NOMO-1 treated with DMSO at 0.1 percent for 48 hours (cell line): ENCODE results near the gene CDK5.
"Not testable (repeated sequence)": the region's sequence is repeated elsewhere in the genome, so short reads cannot be mapped to it uniquely, and the experiment has no call there.

Experiments used
- DNase-seq: peaks from one replicate; lab custom pipeline; 2025; ENCODE audit not compliant: unreplicated experiment; lab: John Stamatoyannopoulos, UW

CDK5 gene

DNA sequence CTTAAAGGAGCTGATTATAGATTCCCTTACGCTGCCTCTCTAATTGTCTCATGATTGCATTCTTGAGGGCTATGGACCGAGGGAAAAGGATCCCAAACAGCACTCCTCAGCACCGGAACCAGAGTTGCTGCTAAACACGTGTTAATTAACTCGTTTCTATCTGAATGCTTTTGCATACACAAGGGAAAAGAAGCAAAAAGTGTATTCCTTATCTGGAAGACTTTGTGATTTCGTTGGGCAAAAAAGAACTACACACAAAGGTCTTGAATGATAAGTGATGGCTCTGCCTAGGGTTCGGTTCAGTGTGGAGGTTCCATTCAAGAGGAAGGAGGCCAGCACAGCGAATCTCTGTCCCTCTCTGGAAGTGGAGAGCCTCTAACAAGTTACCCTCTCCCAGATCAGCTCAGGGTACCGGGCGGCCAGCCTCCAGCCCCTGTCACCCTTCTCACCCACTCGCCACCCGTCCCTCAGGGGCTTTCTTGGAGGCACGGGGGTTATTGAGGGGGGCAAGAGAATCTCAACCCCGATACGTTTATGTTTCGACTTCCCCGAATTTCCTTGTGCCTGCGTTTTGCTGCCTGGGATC, 1.2 kb upstream of the CDK5 start:
- DNase-seq = no peak

DNA sequence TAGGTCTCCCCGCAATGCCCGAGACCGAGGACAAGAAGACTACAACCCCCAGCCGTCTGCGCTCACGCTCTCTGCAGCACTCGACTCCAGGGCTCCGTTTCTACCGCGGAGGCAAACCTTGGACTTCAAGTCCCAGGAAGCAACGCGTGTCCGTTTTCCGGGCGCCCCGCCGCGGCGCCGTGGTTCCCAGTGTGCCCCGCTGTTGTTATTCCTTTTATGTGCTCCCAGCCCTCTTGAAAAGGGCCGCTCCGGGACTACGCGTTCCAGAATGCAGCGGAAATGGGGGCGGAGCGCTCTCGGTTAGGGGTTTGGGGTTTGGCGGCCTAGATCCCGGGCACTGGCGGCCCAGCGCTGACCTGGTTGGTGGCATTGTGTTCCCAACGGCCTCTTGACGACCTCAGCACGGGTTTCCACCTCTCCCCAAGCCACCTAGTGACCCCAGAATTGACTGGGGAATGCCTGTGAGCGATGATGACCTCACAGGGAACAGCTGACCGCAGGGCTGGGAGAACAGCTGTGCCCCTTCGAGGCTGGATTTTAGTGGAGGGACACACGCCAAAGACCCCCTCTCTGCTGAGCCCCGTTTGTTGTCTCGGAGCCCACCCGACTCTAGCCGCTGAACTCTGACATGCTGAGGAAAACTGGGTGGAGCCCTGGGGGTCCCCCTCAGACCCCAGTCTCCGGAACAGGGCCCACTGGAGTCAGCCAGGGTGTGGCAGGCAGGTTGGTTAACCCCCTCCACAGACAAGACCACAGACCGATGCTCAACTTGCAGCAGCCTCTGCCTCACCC, 488 bp upstream of the CDK5 start:
- peak; percentile 94 for DNase-seq

DNA sequence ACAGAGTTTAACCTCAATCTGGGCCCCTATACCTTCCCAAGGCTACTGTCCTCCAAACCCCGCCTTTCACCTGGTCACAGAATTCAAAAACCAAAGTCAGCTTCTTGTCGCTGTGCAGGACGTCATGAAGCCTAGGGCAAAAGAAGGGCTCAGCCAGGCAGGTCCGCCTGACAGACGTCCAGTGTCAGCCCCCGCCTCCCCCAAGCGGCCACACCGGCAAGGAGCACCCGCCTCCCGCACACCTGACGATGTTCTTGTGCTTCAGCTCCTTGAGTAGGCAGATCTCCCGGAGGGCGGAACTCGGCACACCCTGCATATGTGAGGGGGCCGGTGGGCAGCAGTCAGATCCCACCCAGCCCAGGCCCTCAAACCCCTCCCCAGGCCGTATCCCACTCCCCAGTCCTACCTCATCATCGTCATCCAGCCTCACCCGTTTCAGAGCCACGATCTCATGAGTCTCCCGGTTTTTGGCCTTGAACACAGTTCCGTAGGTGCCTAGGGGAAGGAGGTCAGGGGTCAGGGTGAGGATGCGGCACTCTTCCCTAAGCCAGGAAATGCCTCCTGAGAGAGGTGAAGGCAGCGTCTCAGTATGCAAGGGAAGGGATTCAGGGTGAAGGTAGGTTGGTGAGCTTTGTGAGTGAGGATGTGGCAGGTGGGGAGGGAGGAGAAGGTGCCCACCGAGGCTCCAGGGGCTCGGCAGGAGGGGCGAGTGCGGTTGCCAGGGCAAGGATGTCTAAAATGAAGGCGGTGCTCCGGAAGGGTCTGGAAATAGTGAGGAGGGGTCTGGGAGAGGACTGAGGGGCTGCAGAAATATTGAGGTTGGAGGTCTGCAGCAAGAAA, 811 bp downstream of the CDK5 start:
- DNase-seq = no peak

DNA sequence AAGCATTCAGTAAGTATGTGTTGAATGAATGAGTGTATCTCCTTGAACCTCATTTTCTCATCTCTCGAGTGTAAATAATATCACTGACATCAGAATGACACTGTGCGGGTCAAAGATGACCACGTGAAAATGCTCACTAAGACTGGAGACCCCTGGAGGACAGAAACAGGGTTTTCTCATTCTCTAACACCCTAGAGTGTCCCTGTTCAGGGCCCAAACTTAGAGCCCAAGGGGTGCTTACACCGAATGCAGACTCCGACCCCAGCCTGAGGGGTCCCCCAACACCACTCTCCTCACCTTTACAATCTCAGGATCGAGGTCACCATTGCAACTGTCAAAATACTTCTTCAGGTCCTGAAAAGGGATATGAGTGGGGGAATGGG, 1.4 kb downstream of the CDK5 start:
- DNase-seq = no peak

DNA sequence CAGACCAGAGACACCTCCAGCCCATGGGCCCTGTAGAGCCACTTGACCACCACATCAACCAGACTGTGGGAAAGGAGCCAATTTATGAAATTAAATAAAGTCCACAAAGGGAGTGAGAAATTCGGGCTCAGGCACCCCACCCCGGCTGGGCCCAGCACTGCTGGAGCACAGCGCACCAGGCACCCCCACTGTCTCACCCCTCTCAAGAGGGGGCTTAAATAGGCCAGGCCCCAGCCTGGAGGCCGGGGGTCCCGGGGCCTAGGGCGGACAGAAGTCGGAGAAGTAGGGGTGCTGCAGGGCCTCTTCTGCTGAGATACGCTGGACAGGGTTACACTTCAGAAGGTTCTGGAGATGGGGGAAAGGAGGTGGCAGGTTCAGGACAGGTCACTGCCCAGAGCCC, 3.9 kb downstream of the CDK5 start:
- DNase-seq = no peak

DNA sequence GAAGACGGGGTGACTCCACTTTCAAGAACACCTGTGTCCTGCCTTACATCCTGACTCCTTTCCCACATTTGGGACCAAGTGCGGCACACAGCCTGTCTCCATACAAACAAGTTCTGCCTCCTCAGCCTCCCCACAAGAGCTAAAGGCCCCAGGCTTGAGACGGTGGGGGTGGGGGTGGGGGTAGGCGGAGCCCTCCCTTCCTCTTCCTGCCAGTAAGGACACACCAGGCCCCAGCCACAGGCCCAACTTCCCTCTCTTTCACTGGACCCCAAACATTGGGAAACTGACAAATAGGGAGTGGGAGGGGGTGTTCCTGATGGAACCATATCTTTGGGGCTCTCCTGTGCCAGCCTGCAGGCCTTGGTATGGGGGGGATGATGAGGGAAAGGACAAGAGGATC, 4.6 kb downstream of the CDK5 start:
- no peak for DNase-seq

DNA sequence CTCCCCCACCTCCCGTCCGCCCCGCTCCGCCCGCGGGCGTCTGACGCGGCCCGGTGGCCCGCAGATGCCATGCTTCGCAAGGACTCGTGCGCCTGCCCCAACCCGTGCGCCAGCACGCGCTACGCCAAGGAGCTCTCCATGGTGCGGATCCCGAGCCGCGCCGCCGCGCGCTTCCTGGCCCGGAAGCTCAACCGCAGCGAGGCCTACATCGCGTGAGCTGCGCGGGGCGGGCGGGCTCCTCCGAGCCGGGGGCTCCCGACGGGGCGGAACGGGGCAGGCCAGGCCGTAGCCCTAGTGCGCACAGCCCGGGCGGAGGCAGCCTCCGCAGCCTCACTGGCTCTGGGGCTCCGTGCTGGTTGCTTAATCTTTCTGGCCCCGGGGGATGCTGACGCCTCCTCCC, 6.6 kb downstream of the CDK5 start:
- DNase-seq = peak; percentile 0

DNA sequence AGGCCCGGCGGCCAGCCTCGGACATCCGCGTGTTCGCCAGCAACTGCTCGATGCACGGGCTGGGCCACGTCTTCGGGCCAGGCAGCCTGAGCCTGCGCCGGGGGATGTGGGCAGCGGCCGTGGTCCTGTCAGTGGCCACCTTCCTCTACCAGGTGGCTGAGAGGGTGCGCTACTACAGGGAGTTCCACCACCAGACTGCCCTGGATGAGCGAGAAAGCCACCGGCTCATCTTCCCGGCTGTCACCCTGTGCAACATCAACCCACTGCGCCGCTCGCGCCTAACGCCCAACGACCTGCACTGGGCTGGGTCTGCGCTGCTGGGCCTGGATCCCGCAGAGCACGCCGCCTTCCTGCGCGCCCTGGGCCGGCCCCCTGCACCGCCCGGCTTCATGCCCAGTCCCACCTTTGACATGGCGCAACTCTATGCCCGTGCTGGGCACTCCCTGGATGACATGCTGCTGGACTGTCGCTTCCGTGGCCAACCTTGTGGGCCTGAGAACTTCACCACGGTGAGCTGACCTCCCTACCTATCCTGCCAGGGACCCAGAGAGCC, 8.7 kb downstream of the CDK5 start:
- DNase-seq = no peak

DNA sequence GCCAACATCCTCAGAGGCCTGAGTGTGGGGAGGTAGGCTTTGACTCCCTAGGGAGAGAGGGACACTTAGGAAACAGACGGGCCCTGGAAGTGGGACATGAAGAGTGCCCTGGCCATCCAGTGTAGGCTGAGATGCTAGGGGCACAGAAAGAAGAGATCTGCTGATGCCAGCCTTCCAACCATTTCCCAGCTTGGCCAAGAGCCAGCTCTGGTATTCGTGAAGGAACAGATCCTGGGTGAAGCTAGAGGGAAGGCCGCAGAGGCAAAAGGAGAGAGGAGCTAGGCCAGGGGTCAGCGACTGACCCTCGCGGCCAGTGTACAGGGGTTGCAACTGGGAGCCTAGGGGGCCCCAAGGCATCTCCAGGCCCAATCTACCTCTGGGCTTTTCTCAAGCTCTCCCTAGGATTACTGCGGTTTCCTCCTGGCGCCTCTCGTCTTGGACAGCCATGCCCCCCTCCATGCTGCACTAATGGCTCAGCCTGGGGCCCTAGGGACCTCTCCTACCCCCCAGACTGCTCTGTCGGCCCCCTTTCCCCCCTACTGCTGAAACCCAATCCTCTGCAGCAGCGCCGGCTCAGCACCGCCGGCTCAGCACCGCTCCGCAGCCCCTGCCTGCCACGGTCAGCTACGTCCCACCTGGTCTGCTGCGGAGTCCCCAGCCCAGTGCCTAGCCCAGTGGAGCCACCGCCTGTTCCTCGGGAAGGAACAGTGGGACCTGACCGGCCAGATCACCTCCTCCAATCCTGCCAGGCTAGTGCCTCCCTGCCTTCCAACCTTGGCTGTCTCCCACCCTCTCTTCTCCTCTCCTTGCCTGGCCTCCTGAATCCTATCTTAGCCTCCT, 9.5 kb downstream of the CDK5 start, which contains the start of gene ASIC3:
Gene ASIC3, plus strand, starts transcription at position 556 of the 840 bp plus-strand sequence. CDS start 355 bp downstream, outside the sequence.
- DNase-seq = no peak

DNA sequence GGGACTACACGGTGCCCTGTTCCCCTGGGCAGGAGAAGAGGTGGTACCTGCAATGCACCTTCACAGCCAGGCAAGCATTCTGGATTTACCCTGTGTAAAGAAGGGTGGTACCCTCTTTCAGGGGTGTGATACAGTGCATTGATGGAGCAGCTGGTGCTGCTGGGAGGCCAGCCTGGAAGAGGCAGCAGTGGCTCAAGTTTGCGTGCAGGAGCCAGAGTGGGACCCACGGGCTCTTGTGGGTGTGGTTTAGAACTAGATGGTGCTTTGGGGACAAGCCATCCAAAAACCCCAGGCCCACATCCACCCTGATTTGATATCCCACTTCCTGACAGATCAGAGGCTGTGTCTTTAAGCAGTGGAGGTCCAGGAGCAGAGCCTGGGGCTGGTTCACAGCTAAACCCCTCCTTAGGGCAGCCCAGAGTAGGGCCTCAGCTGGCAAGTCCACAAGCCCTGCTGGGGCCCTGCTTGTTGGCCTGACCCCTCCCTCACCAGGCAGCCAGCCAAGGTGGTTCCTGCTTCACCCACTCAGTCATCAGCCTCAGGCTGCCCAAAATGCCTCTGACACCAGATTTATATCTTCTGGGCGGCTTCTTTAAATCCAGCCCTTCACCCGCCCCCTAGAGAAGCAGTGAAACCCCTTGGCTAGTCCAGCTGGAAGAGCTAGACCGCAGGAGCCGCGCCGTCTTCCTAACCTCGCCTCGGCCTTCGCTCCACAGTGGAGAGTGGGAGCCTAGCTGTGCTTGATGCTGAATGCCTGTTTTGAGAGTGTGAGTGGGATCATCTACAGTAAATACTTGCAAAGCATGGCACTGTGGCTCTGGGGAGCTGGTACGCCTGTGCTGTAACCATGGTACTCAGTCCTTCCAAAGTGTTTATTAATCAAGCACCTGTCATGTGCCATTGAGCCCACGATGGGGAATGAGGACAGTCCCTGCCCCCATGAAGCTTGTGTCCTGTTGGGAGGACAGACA, 10.8 kb downstream of the CDK5 start:
- DNase-seq = no peak

DNA sequence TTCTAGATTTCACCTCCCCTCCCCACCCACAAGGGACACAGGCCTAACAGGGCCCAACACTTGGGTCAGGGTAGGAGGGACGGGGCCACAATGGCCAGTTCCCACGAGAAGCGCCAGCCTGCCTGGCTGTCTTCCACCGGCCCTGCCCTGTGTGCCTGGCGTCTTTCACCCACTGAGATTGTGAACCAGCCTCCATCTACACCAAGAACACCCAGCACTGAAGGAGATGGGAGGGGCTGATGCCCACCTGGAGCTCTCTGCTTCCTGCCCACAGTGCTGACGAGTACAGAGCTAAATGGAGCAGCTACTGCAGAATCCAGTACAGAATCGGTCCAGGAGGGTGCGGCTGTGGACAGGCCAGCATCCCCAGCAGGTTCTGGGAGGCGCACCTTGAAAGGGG, 11.7 kb downstream of the CDK5 start:
- no peak for DNase-seq

DNA sequence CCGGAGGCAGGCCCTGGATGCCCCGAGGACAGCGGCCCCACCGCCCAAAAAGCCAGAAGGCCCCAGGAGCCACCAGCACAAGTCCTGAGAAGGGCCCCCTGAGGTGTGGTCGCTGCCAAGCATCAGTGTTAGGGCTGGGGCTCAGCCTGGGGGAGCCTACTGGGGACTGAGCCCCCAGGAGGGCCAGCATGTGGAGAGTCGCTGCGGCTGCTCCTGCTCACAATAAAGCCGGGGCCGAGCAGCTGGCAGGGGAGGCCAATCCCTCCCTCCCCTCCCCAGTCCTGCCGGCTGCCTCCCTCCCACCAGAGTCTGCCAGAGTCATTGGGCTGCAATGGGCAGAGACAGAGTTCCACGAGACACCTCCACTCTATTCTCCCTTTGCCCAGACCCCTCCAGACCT, 12.4 kb downstream of the CDK5 start:
- no peak for DNase-seq

DNA sequence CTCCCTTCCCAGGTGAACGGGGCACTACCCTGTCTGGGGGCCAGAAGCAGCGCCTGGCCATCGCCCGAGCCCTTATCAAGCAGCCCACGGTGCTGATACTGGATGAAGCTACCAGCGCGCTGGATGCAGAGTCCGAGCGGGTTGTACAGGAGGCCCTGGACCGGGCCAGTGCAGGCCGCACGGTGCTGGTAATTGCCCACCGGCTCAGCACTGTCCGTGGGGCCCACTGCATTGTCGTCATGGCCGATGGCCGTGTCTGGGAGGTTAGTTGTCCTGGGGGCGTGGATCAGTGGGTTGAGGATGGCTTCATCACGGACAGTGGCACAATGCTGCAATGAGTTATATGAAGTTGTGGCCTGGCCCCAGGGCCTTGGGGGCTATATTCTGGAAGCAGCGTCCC, 13.7 kb downstream of the CDK5 start:
- no peak for DNase-seq

DNA sequence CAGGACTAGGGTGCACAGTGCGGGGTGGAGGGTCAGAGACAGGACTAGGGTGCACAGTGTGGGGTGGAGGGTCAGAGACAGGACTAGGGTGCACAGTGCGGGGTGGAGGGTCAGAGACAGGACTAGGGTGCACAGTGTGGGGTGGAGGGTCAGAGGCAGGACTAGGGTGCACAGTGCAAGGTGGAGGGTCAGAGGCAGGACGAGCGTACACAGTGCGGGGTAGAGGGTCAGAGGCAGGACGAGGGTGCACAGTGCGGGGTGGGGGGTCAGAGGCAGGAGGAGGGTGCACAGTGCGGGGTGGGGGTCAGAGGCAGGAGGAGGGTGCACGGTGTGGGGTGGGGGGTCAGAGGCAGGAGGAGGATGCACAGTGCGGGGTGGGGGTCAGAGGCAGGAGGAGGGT, 14.2 kb downstream of the CDK5 start:
- not testable (repeated sequence) for DNase-seq

DNA sequence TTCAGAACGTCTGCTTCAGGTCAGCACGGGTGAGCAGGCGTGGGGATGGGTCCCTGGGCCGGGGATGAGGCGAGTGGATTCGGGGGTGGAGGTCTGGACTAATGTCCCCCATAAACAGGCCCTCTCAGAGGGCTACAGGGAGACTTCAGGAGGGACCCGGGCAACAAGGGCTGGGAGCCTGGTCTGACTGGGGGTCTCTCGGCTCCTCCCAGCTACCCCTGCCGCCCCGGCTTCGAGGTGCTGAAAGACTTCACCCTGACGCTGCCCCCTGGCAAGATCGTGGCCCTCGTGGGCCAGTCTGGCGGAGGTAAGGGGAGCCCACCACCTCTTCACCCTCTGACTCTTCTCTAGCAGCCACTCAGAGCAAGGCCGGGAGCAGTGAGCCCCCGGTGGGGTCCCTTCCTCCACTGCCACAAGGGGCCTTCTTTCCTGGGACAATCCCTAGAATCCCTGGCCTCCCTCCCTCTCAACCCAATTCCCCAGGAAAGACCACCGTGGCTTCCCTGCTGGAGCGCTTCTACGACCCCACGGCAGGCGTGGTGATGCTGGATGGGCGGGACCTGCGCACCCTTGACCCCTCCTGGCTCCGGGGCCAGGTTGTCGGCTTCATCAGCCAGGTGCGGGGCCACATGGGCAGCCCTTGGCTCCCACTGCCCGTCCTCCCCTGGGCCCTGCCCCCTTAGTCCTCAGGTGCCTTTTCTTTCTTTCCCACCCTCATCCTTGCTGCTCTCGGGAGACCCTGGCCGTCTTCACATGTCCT, 16.9 kb downstream of the CDK5 start:
- DNase-seq = no peak

DNA sequence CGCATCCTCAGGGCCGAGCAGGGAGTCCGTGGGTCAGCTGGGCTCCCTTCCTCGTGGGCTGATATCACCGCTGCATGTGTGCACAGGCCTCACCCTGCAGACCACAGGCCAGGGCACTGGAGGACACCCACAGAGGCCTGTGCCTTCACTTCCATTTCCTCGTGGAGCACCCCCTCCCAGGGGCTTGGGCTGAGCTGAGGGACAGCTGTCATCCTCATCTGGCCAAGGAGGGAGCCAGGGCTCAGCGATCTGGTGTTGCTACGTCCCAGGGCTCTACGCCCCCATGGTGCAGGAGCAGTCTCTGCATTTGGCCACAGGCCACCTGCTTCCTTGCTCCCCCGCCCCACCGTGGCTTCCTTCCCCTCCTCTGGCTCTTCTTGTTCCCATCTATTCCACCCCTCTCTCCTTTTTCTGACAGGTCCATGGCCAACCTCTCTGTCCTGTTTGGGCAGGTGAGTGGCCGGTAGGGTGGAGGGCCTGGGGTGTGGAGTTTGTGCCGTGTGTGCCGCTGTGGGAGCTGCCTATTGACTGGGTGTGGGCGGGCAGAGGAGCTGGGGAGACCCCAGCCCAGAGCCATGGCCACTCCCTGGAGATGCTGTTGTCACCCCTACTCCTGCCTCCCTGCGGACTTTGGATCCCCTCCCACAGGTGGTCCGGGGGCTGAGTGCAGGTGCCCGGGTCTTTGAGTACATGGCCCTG, 17.7 kb downstream of the CDK5 start:
- no peak for DNase-seq

DNA sequence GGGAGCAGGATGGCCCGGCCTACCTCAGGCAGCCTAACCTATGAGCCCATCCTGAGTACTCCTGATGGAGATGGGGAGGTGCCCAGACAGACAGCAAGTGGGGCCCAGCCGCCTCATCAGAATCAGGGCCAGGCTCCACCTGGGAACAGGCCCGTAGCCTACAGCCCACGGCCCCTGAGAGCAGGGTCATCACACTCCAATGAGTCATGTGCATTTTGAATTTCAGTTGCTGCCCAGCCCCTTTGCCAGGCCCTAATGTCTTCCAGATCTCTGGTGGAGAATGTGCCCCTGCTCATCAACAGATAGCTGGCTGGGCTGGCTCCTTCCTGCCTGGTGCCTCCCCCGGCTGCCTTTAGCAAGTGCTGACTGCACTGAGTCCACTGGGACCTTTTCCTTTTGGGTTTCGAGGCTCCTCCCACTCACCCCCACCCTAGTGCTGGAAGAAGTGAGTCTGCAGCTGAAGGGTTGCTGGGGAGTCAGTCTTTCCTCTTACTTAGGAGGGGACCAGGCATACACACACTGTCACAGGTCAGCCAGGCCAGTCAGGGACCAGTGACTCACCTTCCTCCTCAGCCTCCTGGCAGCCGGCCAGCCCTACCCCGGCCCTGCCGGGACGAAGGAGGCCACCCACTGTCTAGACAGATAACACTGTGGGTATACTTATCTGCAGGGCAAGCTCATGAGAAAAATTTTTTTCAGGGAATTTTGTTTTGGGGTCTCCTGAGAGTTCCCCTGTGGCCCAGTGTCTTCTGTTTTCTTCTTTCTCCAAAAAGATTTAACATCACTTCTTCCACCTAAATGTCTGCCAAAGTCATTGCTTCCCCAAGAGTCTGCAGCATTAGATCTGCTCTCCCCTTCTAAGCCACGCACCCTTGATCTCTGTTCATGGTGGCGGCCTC, 18.5 kb downstream of the CDK5 start:
- peak; percentile 29 for DNase-seq
